Occipital lobe (tissue), 2 donors: ENCODE data around the gene AFDN. TPM values are rescaled to one million over a fixed set of nuclear protein-coding genes. Genes with fewer than 3 reads are reported as not detected.

Experiments
- DNase-seq: peaks from one replicate; lab custom pipeline; 2025; lab: John Stamatoyannopoulos, UW
- total RNA-seq: library from RNA; depleted of rRNA; stranded (reverse); fragments of >200 nt; gene quantifications from one replicate; pipeline ENCODE4 v1.2.3, GENCODE V29; 2014

Gene AFDN
- total RNA-seq, 1 donor from 2014 or later, result 237 TPM

GRCh38 chr6:167817016-167817415 lies 9.7 kb upstream of the AFDN start:
- no peak for DNase-seq

GRCh38 chr6:167817729-167818128 lies 9.0 kb upstream of the AFDN start:
- no peak for DNase-seq

GRCh38 chr6:167819576-167819975 lies 7.1 kb upstream of the AFDN start:
- DNase-seq, result no peak

GRCh38 chr6:167820681-167821080 lies 6.0 kb upstream of the AFDN start:
- DNase-seq, result no peak

GRCh38 chr6:167824591-167825331 lies 1.9 kb upstream of the AFDN start:
- DNase-seq, result peak; percentile 59

- DNase-seq, result no peak
Observed at GRCh38 chr6:167825332-167826229, 1.1 kb upstream of the AFDN start.

- peak; percentile 77 for DNase-seq
Observed at GRCh38 chr6:167826230-167826895, 348 bp upstream of the AFDN start.

- DNase-seq, result no peak
Observed at GRCh38 chr6:167827583-167828324, 1.0 kb downstream of the AFDN start.

- DNase-seq, result no peak
Observed at GRCh38 chr6:167828325-167828956, 1.7 kb downstream of the AFDN start.

- no peak for DNase-seq
Observed at GRCh38 chr6:167829513-167829912, 2.8 kb downstream of the AFDN start.

GRCh38 chr6:167831281-167831828 lies 4.6 kb downstream of the AFDN start:
- no peak for DNase-seq

- no peak for DNase-seq
Observed at GRCh38 chr6:167832497-167833395, 6.0 kb downstream of the AFDN start.

- DNase-seq, result no peak
Observed at GRCh38 chr6:167833396-167833763, 6.7 kb downstream of the AFDN start.

GRCh38 chr6:167835260-167835659 lies 8.5 kb downstream of the AFDN start:
- no peak for DNase-seq

- no peak for DNase-seq
Observed at GRCh38 chr6:167836721-167837120, 10.0 kb downstream of the AFDN start.

- no peak for DNase-seq
Observed at GRCh38 chr6:167838207-167838748, 11.6 kb downstream of the AFDN start.

GRCh38 chr6:167839343-167839742 lies 12.6 kb downstream of the AFDN start:
- no peak for DNase-seq

- DNase-seq, result peak; percentile 43
Observed at GRCh38 chr6:167839755-167840154, 13.0 kb downstream of the AFDN start.

- DNase-seq, result no peak
Observed at GRCh38 chr6:167840160-167840525, 13.4 kb downstream of the AFDN start.
